ENCODE data around the gene RNF121. TPM values are rescaled to one million over a fixed set of nuclear protein-coding genes. Genes with fewer than 3 reads are reported as not detected.

RNF121 gene
- total RNA-seq, 1 experiment from 2014 or later: 56.9 TPM

GRCh38 chr11:72026090-72026489, 97.2 kb downstream of the RNF121 start:
- Mint-ChIP-seq H3K4me3 (no peak overlapping the region), H3K9me3 (no peaks in the 10 kb centered on the region), H3K4me1 (peaks cover 10% of the 10 kb centered on the region in 2 experiments), H3K36me3 (ENCODE audit: insufficient read depth in 1 of 3, low read depth in 3 of 3) (peaks cover 19 to 70% (median 54%) of the 10 kb centered on the region in 3 experiments), H3K27me3 (ENCODE audit: low read depth) (no peaks in the 10 kb centered on the region), H3K27ac (peak overlapping the region in 2 of 3 experiments; percentile 97 to 98; a peak in 4 of 7 replicates)
- no peak overlapping the region for H3T11ph ChIP-seq (ENCODE audit: low read length)
- no peaks in the 10 kb centered on the region for H3K27me3 ChIP-seq (ENCODE audit: insufficient read depth, low read length)
- no peak overlapping the region for H3K23ac ChIP-seq (ENCODE audit: insufficient read length, low read depth, low read length)
- H3K23me2 ChIP-seq (ENCODE audit: insufficient read length, low read depth, low read length, poor library complexity, severe bottlenecking): no peaks in the 10 kb centered on the region
- no peak overlapping the region for H4K8ac ChIP-seq (replicated peaks; ENCODE audit: insufficient read length, low read depth, low read length)
- H4K20me1 ChIP-seq (ENCODE audit: control insufficient read depth, insufficient read depth, insufficient read length): no peaks in the 10 kb centered on the region
- WGBS (ENCODE audit: extremely low coverage, insufficient read length, low lambda C conversion rate): no CpG with 5 or more reads among the region's 1 CpG
- no peak overlapping the region for H2BK20ac ChIP-seq (ENCODE audit: low read depth, low read length, poor library complexity, severe bottlenecking)
- no peak overlapping the region for H3K4ac ChIP-seq (ENCODE audit: low read depth, low read length)
- TF ChIP-seq, protein P1, sequence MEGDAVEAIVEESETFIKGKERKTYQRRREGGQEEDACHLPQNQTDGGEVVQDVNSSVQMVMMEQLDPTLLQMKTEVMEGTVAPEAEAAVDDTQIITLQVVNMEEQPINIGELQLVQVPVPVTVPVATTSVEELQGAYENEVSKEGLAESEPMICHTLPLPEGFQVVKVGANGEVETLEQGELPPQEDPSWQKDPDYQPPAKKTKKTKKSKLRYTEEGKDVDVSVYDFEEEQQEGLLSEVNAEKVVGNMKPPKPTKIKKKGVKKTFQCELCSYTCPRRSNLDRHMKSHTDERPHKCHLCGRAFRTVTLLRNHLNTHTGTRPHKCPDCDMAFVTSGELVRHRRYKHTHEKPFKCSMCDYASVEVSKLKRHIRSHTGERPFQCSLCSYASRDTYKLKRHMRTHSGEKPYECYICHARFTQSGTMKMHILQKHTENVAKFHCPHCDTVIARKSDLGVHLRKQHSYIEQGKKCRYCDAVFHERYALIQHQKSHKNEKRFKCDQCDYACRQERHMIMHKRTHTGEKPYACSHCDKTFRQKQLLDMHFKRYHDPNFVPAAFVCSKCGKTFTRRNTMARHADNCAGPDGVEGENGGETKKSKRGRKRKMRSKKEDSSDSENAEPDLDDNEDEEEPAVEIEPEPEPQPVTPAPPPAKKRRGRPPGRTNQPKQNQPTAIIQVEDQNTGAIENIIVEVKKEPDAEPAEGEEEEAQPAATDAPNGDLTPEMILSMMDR (conservative IDR thresholded peaks at IDR 0.05): no peak
- no peak overlapping the region for H2BK12ac ChIP-seq (ENCODE audit: insufficient read length, low read depth, low read length)
- H2BK120ac ChIP-seq (ENCODE audit: low read depth, low read length, poor library complexity, severe bottlenecking): no peak overlapping the region
- no peak overlapping the region for H3K14ac ChIP-seq (ENCODE audit: insufficient read depth, low read length)
- no peak overlapping the region for H3K56ac ChIP-seq (ENCODE audit: insufficient read length, low read depth, low read length)
- H3K18ac ChIP-seq (ENCODE audit: insufficient read length, low read depth, low read length): no peak overlapping the region
- H3K9ac ChIP-seq (ENCODE audit: extremely low read depth, insufficient read length, low read length): no peak overlapping the region
- no peak overlapping the region for H2BK5ac ChIP-seq (ENCODE audit: insufficient read length, low read length)
- H3K9me3 ChIP-seq (ENCODE audit: control insufficient read depth, low read depth, low read length): no peaks in the 10 kb centered on the region
- no peak overlapping the region for H2BK15ac ChIP-seq (ENCODE audit: low read depth, low read length)
- H4K91ac ChIP-seq (ENCODE audit: insufficient read length, low read depth, low read length): no peak overlapping the region
- no peaks in the 10 kb centered on the region for H3K4me1 ChIP-seq (ENCODE audit: insufficient read depth, low read length)
- H4K5ac ChIP-seq (ENCODE audit: insufficient read length, low read depth, low read length): no peak overlapping the region
- H2AFZ ChIP-seq (ENCODE audit: low read length): no peak overlapping the region
- no peak overlapping the region for H3K27ac ChIP-seq (ENCODE audit: insufficient read length, low read depth, low read length)
- H3K4me2 ChIP-seq (ENCODE audit: insufficient read depth, insufficient read length, low read length): no peak overlapping the region
- H3K79me1 ChIP-seq (ENCODE audit: insufficient read depth, low read depth, low read length, poor library complexity, severe bottlenecking): no peaks in the 10 kb centered on the region
- no peaks in the 10 kb centered on the region; the same call in 1 of the 2 replicates for H3K79me2 ChIP-seq (ENCODE audit: insufficient read depth, low read length)
- no peak overlapping the region for H2AK5ac ChIP-seq (ENCODE audit: insufficient read length, low read length)
- DNase-seq: no peak

Measured in H9 (cell line).